K562 (cell line): ENCODE data around the gene FOSL1. TPM values are rescaled to one million over a fixed set of nuclear protein-coding genes. Genes with fewer than 3 reads are reported as not detected.
A peak's percentile ranks its signal among the peaks of the same experiment; 100 is the strongest.

ENCODE experiments used
- JUND ChIP-seq, 2 experiments: IDR thresholded peaks; 2 replicates in 1 of 2; 3 replicates in 1 of 2; pipeline ENCODE4 v1.6.1; 2011; ENCODE audit warnings: borderline replicate concordance in 2 of 2, low read depth in 2 of 2, low read length in 2 of 2, improper control_type of control experiment in 1 of 2, missing biosample characterization in 1 of 2, missing genetic modification characterization in 1 of 2, missing genetic modification reagents in 1 of 2
- RBFOX2 ChIP-seq: fragments of 200-400 bp; formaldehyde crosslinking; IDR thresholded peaks from 2 replicates; pipeline ENCODE4 v1.6.1; 2017; ENCODE audit warnings: low read depth, mild to moderate bottlenecking, low read length, moderate library complexity
- RBM39 ChIP-seq: fragments of 200-400 bp; formaldehyde crosslinking; optimal IDR thresholded peaks from 2 replicates; pipeline ENCODE3; 2018; ENCODE audit warnings: low read depth, low read length
- THRA ChIP-seq: fragments of 450-650 bp; IDR thresholded peaks from 2 replicates; pipeline ENCODE4 v1.6.1; 2017; ENCODE audit warnings: mild to moderate bottlenecking, moderate library complexity
- TSC22D4 ChIP-seq: fragments of 450-650 bp; IDR thresholded peaks from 2 replicates; pipeline ENCODE4 v1.6.1; 2016; ENCODE audit warnings: missing genetic modification characterization, missing biosample characterization, control low read depth
- ZFP1 ChIP-seq: fragments of 450-650 bp; formaldehyde crosslinking; IDR thresholded peaks from 2 replicates; pipeline ENCODE4 v1.4.0; 2020; ENCODE audit warnings: mild to moderate bottlenecking, mixed read lengths
- ZNF695 ChIP-seq: fragments of 450-650 bp; formaldehyde crosslinking; IDR thresholded peaks from 2 replicates; pipeline ENCODE4 v1.4.0; 2020; ENCODE audit warnings: mild to moderate bottlenecking, moderate library complexity
- ZNF699 ChIP-seq: fragments of 250-450 bp; sonication (Bioruptor Pico); IDR thresholded peaks from 2 replicates; pipeline ENCODE4 v1.8.0; 2021; ENCODE audit warnings: mild to moderate bottlenecking, moderate library complexity; ENCODE audit not compliant: insufficient replicate concordance
- ZNF76 ChIP-seq: fragments of 250-450 bp; sonication (Bioruptor Pico); IDR thresholded peaks from 2 replicates; pipeline ENCODE4 v1.4.0; 2020; ENCODE audit warnings: mild to moderate bottlenecking, moderate library complexity, borderline replicate concordance
- polyA plus RNA-seq, 8 experiments: library from polyadenylated mRNA; depleted of rRNA in 4 of 8; stranded (reverse) in 5 of 8; unstranded in 3 of 8; fragments of >200 nt; fragmentation: Nextera tagmentation in 2 of 8; fragmentation: Illumina TruSeq in 1 of 8; extraction: Ambion mirVana in 2 of 8; extraction: Trizol in 1 of 8; gene quantifications; 2 replicates each; pipeline versions ENCODE4 v1.2.1 to v1.2.3, GENCODE V29; 2011 to 2014; ENCODE audit warnings: inconsistent platforms in 1 of 8, missing spikeins in 1 of 8
- total RNA-seq, 7 experiments: library from RNA; depleted of rRNA in 6 of 7; stranded (reverse); fragments of >200 nt in 6 of 7; fragmentation: Illumina TruSeq in 2 of 7; extraction: Trizol in 2 of 7; gene quantifications; 2 replicates each; pipeline versions ENCODE4 v1.2.1 to v1.2.3, GENCODE V29; 2011 to 2021; ENCODE audit warnings: low replicate concordance in 1 of 7
- TF ChIP-seq, protein P1 (sequence below): fragments of 450-650 bp; formaldehyde crosslinking; IDR thresholded peaks from 2 replicates; pipeline ENCODE4 v1.4.0; 2022; ENCODE audit warnings: missing genetic modification characterization
- TF ChIP-seq, protein P2 (sequence below): fragments of 250-450 bp; sonication (Bioruptor Pico); IDR thresholded peaks from 2 replicates; pipeline ENCODE4 v1.5.0; 2021
- TF ChIP-seq, protein P3 (sequence below): sonication (generic); formaldehyde crosslinking; IDR thresholded peaks from 2 replicates; pipeline ENCODE4 v1.8.0; 2023; ENCODE audit warnings: missing genetic modification reagents, mild to moderate bottlenecking, borderline replicate concordance
- TF ChIP-seq, protein P4 (sequence below), 2 experiments: IDR thresholded peaks; 2 replicates each; pipeline ENCODE4 v1.6.1; 2011; ENCODE audit warnings: borderline replicate concordance in 1 of 2, control low read depth in 1 of 2, low read depth in 1 of 2, low read length in 1 of 2, mild to moderate bottlenecking in 1 of 2, mixed read lengths in 1 of 2, moderate library complexity in 1 of 2; ENCODE audit not compliant: insufficient read depth in 1 of 2, insufficient read length in 1 of 2, poor library complexity in 1 of 2, severe bottlenecking in 1 of 2; ENCODE audit errors: extremely low read depth in 1 of 2

The FOSL1 gene
- total and polyA plus RNA-seq, 9 of the 15 experiments (the other 6 are each of a cell fraction or from before 2014, with no cell fraction given): 3.5 to 39.6 (median 10.0) TPM

DNA sequence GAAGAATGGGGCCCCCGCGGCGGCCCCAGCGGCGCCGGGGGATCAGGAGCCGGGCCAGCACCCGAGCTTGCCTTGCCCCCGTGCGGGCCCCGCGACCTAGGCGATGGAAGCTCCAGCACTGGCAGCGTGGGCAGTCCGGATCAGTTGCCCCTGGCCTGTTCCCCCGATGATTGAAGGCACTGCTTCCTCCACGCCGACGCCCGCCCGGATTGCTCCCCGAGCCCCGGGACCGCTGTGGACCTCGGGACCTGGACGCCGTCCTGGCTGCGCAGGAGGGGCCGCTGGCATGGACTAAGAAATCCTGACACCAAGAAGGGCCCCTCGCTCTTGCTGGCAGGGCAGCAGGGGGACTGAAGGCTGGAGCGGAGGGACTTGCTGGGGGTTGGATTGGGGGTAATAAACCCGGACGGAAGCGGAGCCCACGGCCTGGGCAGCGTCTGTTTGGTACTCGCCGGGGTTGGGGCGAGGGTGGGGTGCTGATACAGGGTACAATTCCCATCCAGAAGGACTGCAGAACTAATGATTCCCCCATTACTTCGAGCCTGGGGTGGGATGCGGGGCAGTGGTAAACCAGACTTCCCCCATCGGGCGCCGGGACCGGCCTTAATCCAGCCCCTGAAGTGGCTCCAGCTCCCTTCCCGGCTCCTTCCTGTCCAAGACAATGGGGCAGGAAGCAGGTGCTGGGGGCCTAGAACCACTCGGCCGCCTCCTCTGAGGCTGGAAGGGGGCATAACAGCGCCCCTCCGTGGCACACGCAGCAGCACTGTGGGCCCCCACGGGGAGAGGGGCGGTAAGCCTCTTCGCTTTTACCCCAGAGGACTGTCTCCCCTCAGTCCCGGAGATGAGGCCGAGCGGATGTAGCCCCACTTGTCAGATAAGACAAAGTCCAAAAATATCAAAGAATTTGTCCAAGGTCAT lies 8.7 kb downstream of the FOSL1 start (continued):
- no peak for TF ChIP-seq ZFP1 (CRISPR knock-in tag)
- TF ChIP-seq RBFOX2: peak; percentile 72
- TF ChIP-seq, protein P1, sequence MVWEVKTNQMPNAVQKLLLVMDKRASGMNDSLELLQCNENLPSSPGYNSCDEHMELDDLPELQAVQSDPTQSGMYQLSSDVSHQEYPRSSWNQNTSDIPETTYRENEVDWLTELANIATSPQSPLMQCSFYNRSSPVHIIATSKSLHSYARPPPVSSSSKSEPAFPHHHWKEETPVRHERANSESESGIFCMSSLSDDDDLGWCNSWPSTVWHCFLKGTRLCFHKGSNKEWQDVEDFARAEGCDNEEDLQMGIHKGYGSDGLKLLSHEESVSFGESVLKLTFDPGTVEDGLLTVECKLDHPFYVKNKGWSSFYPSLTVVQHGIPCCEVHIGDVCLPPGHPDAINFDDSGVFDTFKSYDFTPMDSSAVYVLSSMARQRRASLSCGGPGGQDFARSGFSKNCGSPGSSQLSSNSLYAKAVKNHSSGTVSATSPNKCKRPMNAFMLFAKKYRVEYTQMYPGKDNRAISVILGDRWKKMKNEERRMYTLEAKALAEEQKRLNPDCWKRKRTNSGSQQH (CRISPR knock-in tag): peak; percentile 18; the same call in 1 of the 2 replicates
- TF ChIP-seq RBM39: peak; percentile 59
- TF ChIP-seq ZNF699 (CRISPR knock-in tag): no peak
- TF ChIP-seq, protein P2, sequence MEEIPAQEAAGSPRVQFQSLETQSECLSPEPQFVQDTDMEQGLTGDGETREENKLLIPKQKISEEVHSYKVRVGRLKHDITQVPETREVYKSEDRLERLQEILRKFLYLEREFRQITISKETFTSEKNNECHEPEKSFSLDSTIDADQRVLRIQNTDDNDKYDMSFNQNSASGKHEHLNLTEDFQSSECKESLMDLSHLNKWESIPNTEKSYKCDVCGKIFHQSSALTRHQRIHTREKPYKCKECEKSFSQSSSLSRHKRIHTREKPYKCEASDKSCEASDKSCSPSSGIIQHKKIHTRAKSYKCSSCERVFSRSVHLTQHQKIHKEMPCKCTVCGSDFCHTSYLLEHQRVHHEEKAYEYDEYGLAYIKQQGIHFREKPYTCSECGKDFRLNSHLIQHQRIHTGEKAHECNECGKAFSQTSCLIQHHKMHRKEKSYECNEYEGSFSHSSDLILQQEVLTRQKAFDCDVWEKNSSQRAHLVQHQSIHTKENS (CRISPR knock-in tag): no peak
- no peak for TF ChIP-seq ZNF76 (CRISPR knock-in tag)
- TF ChIP-seq, protein P3, sequence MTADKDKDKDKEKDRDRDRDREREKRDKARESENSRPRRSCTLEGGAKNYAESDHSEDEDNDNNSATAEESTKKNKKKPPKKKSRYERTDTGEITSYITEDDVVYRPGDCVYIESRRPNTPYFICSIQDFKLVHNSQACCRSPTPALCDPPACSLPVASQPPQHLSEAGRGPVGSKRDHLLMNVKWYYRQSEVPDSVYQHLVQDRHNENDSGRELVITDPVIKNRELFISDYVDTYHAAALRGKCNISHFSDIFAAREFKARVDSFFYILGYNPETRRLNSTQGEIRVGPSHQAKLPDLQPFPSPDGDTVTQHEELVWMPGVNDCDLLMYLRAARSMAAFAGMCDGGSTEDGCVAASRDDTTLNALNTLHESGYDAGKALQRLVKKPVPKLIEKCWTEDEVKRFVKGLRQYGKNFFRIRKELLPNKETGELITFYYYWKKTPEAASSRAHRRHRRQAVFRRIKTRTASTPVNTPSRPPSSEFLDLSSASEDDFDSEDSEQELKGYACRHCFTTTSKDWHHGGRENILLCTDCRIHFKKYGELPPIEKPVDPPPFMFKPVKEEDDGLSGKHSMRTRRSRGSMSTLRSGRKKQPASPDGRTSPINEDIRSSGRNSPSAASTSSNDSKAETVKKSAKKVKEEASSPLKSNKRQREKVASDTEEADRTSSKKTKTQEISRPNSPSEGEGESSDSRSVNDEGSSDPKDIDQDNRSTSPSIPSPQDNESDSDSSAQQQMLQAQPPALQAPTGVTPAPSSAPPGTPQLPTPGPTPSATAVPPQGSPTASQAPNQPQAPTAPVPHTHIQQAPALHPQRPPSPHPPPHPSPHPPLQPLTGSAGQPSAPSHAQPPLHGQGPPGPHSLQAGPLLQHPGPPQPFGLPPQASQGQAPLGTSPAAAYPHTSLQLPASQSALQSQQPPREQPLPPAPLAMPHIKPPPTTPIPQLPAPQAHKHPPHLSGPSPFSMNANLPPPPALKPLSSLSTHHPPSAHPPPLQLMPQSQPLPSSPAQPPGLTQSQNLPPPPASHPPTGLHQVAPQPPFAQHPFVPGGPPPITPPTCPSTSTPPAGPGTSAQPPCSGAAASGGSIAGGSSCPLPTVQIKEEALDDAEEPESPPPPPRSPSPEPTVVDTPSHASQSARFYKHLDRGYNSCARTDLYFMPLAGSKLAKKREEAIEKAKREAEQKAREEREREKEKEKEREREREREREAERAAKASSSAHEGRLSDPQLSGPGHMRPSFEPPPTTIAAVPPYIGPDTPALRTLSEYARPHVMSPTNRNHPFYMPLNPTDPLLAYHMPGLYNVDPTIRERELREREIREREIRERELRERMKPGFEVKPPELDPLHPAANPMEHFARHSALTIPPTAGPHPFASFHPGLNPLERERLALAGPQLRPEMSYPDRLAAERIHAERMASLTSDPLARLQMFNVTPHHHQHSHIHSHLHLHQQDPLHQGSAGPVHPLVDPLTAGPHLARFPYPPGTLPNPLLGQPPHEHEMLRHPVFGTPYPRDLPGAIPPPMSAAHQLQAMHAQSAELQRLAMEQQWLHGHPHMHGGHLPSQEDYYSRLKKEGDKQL (CRISPR knock-in tag): 0 out of 2 replicates have a peak, but pooled peaks have one; percentile 25
- TF ChIP-seq, protein P4, sequence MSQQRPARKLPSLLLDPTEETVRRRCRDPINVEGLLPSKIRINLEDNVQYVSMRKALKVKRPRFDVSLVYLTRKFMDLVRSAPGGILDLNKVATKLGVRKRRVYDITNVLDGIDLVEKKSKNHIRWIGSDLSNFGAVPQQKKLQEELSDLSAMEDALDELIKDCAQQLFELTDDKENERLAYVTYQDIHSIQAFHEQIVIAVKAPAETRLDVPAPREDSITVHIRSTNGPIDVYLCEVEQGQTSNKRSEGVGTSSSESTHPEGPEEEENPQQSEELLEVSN (IDR thresholded peaks at IDR 0.05; ENCODE audit: borderline replicate concordance in 1 of 2, extremely low read depth in 1 of 2, insufficient read depth in 1 of 2, insufficient read length in 1 of 2, low read depth in 1 of 2, low read length in 1 of 2, poor library complexity in 1 of 2, severe bottlenecking in 1 of 2): peak in 1 of 2 experiments; percentile 38
- no peak for TF ChIP-seq TSC22D4 (tag)
- no peak for TF ChIP-seq JUND (IDR thresholded peaks at IDR 0.05; ENCODE audit: borderline replicate concordance, low read depth, low read length)
- no peak for TF ChIP-seq JUND (tag; IDR thresholded peaks at IDR 0.05; ENCODE audit: borderline replicate concordance, low read depth, low read length)
- TF ChIP-seq ZNF695 (CRISPR knock-in tag): no peak
- no peak for TF ChIP-seq THRA
